Measurements from ENCODE around the gene SLC4A8. TPM values are rescaled to one million over a fixed set of nuclear protein-coding genes. Genes with fewer than 3 reads are reported as not detected.

SLC4A8 gene
- total and polyA plus RNA-seq, 9 of the 15 experiments (the other 6 are each of a cell fraction or from before 2014, with no cell fraction given), result 0.04 to 1.5 (median 0.12) TPM; not detected in 2

DNA sequence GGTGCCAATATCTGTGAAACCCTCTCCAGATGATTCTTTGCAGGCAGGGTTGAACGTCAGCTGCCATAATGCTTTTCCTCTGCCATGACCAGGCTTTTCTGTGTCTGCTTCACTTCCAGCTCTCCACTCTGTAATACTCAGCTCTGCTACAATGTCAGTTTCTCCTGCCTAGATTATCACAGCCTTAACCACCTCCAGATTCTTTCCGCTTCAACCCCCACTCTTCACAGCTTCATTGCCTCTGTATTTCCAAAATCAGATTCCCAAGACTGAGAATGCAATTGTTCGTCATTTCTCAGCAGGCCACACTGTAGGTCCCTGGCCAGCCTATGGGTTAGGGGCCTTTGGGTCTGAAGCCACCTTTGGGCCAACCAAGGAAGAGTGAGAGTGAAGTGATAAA is 92.7 kb downstream of the SLC4A8 start:
- intact Hi-C loops (cut with micrococcal nuclease), result no loop called here
- Histone ChIP-seq H3K9me1 (ENCODE audit: control insufficient read depth, insufficient read depth, low read length) (no peaks in the 10 kb centered on the region), H3K4me1 (replicated peaks in 1 of 2; ENCODE audit: control insufficient read depth in 2 of 2, insufficient read depth in 2 of 2, low read length in 2 of 2) (no peaks in the 10 kb centered on the region; a peak in 1 of 5 replicates), H3K27ac (ENCODE audit: extremely low read depth, low read depth, low read length) (no peak overlapping the region), H3K4me2 (ENCODE audit: insufficient read depth, low read length) (no peak overlapping the region), H3K9me3 (replicated peaks; ENCODE audit: control insufficient read depth, insufficient read depth, low read depth, low read length) (no peaks in the 10 kb centered on the region), H3K36me3 (ENCODE audit: control insufficient read depth, insufficient read depth, low read length) (no peaks in the 10 kb centered on the region), H3K79me2 (ENCODE audit: control insufficient read depth, insufficient read depth, low read length) (no peaks in the 10 kb centered on the region), H2AFZ (ENCODE audit: low read depth, low read length) (no peak overlapping the region), H4K20me1 (replicated peaks; ENCODE audit: control insufficient read depth, insufficient read depth, low read length) (peaks cover 8% of the 10 kb centered on the region), H3K27me3 (ENCODE audit: control insufficient read depth in 2 of 2, insufficient read depth in 2 of 2, low read length in 2 of 2) (peaks cover 0 to 9% of the 10 kb centered on the region in 2 experiments; a peak in 2 of 5 replicates), H3K4me3 (no peak overlapping the region), H3K9ac (ENCODE audit: insufficient read depth in 1 of 2, low read depth in 2 of 2, low read length in 2 of 2) (no peak overlapping the region)
- no TSS peak for BruUV-seq (replicated peaks)
- ChIA-PET POLR2A (interaction anchor here (0.8 to 1.4 kb wide), 2 partner anchors 12 to 50 kb away, joined by 3 read pairs; no protein-coding TSS in a partner anchor), CTCF (ENCODE audit: low intra/inter-chr PET ratio) (no interaction called here)
- ATAC-seq (no peak), DNase-seq (ENCODE audit: extremely low read depth in 1 of 4, low spot score in 3 of 4) (no peak), FAIRE-seq (no peak)
- WGBS (ENCODE audit: insufficient coverage, low coverage, missing lambda C conversion rate), result 0% methylated on average over 3 of the region's 3 CpGs
- in situ Hi-C loops (cut with MboI), result no loop called here
- TF ChIP-seq, protein P1, sequence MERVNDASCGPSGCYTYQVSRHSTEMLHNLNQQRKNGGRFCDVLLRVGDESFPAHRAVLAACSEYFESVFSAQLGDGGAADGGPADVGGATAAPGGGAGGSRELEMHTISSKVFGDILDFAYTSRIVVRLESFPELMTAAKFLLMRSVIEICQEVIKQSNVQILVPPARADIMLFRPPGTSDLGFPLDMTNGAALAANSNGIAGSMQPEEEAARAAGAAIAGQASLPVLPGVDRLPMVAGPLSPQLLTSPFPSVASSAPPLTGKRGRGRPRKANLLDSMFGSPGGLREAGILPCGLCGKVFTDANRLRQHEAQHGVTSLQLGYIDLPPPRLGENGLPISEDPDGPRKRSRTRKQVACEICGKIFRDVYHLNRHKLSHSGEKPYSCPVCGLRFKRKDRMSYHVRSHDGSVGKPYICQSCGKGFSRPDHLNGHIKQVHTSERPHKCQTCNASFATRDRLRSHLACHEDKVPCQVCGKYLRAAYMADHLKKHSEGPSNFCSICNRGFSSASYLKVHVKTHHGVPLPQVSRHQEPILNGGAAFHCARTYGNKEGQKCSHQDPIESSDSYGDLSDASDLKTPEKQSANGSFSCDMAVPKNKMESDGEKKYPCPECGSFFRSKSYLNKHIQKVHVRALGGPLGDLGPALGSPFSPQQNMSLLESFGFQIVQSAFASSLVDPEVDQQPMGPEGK (CRISPR knock-in tag; IDR thresholded peaks at IDR 0.05; ENCODE audit: borderline replicate concordance), result no peak
- TF ChIP-seq PTTG1 (tag; IDR thresholded peaks at IDR 0.05; ENCODE audit: low read depth) (no peak), ESRRA (IDR thresholded peaks at IDR 0.05; ENCODE audit: borderline replicate concordance, low read depth) (no peak), BMI1 (IDR thresholded peaks at IDR 0.05; ENCODE audit: low read length) (no peak), MTA2 (IDR thresholded peaks at IDR 0.05; ENCODE audit: low read depth) (no peak), STAG1 (CRISPR knock-in tag; IDR thresholded peaks at IDR 0.05; ENCODE audit: borderline replicate concordance) (no peak), ZNF354B (CRISPR knock-in tag; IDR thresholded peaks at IDR 0.05) (no peak), FOXJ3 (CRISPR knock-in tag; IDR thresholded peaks at IDR 0.05) (no peak), KDM4B (IDR thresholded peaks at IDR 0.05; ENCODE audit: borderline replicate concordance in 2 of 2, low read depth in 1 of 2) (no peak), PYGO2 (tag; IDR thresholded peaks at IDR 0.05) (no peak), MAFK (IDR thresholded peaks at IDR 0.05; ENCODE audit: low read length) (no peak)
- TF ChIP-seq, protein P2, sequence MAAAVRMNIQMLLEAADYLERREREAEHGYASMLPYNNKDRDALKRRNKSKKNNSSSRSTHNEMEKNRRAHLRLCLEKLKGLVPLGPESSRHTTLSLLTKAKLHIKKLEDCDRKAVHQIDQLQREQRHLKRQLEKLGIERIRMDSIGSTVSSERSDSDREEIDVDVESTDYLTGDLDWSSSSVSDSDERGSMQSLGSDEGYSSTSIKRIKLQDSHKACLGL (CRISPR knock-in tag; IDR thresholded peaks at IDR 0.05; ENCODE audit: borderline replicate concordance, poor library complexity, severe bottlenecking), result no peak
- TF ChIP-seq, protein P3, sequence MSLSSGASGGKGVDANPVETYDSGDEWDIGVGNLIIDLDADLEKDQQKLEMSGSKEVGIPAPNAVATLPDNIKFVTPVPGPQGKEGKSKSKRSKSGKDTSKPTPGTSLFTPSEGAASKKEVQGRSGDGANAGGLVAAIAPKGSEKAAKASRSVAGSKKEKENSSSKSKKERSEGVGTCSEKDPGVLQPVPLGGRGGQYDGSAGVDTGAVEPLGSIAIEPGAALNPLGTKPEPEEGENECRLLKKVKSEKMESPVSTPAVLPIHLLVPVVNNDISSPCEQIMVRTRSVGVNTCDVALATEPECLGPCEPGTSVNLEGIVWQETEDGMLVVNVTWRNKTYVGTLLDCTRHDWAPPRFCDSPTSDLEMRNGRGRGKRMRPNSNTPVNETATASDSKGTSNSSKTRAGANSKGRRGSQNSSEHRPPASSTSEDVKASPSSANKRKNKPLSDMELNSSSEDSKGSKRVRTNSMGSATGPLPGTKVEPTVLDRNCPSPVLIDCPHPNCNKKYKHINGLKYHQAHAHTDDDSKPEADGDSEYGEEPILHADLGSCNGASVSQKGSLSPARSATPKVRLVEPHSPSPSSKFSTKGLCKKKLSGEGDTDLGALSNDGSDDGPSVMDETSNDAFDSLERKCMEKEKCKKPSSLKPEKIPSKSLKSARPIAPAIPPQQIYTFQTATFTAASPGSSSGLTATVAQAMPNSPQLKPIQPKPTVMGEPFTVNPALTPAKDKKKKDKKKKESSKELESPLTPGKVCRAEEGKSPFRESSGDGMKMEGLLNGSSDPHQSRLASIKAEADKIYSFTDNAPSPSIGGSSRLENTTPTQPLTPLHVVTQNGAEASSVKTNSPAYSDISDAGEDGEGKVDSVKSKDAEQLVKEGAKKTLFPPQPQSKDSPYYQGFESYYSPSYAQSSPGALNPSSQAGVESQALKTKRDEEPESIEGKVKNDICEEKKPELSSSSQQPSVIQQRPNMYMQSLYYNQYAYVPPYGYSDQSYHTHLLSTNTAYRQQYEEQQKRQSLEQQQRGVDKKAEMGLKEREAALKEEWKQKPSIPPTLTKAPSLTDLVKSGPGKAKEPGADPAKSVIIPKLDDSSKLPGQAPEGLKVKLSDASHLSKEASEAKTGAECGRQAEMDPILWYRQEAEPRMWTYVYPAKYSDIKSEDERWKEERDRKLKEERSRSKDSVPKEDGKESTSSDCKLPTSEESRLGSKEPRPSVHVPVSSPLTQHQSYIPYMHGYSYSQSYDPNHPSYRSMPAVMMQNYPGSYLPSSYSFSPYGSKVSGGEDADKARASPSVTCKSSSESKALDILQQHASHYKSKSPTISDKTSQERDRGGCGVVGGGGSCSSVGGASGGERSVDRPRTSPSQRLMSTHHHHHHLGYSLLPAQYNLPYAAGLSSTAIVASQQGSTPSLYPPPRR (CRISPR knock-in tag; IDR thresholded peaks at IDR 0.05; ENCODE audit: borderline replicate concordance), result no peak
- TF ChIP-seq, protein P4, sequence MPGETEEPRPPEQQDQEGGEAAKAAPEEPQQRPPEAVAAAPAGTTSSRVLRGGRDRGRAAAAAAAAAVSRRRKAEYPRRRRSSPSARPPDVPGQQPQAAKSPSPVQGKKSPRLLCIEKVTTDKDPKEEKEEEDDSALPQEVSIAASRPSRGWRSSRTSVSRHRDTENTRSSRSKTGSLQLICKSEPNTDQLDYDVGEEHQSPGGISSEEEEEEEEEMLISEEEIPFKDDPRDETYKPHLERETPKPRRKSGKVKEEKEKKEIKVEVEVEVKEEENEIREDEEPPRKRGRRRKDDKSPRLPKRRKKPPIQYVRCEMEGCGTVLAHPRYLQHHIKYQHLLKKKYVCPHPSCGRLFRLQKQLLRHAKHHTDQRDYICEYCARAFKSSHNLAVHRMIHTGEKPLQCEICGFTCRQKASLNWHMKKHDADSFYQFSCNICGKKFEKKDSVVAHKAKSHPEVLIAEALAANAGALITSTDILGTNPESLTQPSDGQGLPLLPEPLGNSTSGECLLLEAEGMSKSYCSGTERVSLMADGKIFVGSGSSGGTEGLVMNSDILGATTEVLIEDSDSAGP (CRISPR knock-in tag; IDR thresholded peaks at IDR 0.05), result no peak

Measured in K562 (cell line).